Measurements from ENCODE around the gene ST6GALNAC6.
"Not testable (repeated sequence)": the region's sequence is repeated elsewhere in the genome, so short reads cannot be mapped to it uniquely, and the experiment has no call there.

Gene ST6GALNAC6

GRCh38 chr9:127853312-127854183 lies 45.9 kb downstream of the ST6GALNAC6 start:
- no peak for DNase-seq

GRCh38 chr9:127852829-127853228 lies 46.6 kb downstream of the ST6GALNAC6 start:
- no peak for DNase-seq

- DNase-seq, result no peak
Observed at GRCh38 chr9:127850286-127850830, 49.0 kb downstream of the ST6GALNAC6 start.

GRCh38 chr9:127848756-127849504 lies 50.5 kb downstream of the ST6GALNAC6 start:
- no peak for DNase-seq

GRCh38 chr9:127847833-127848755 lies 51.3 kb downstream of the ST6GALNAC6 start:
- DNase-seq, result no peak

- no peak for DNase-seq
Observed at GRCh38 chr9:127847178-127847510, 52.3 kb downstream of the ST6GALNAC6 start.

DNA sequence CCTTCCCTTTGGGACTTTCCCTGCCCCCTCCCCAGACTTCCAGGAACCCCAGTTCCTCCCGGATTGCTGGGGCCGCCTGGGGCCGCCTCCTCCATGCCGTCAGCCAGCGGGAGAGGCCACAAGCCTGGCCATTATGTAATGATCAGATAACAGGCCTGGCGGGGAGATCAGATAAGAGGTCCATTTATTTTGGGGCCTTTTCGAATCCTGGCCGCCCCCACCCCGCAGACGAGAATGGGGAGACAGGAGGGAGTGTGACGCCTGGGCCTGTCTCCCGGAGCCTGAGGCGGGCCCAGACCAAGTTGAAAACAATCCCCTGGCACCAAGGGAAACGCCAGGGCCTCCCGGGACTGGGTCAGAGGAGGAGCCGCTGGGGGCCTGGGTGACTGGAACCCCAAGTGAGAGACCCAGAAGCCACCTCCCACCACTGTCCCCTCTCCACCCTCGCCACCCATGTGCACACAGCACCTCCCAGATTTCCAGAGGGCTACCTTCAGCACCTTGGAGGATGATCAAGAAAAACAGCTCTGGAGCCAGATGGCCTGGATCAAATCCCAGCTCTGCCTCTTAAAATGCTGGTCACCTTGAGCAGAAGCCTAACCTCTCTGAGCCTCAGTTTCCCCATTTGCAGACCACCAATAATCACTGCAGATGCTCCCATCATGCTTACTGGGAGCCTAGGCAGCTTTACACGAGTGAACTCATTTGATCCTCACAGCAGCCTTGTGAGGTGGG lies 52.8 kb downstream of the ST6GALNAC6 start:
- DNase-seq, result no peak

- not testable (repeated sequence) for DNase-seq
Observed at GRCh38 chr9:127845619-127846018, 53.8 kb downstream of the ST6GALNAC6 start.

GRCh38 chr9:127844821-127845359 lies 54.5 kb downstream of the ST6GALNAC6 start:
- no peak for DNase-seq

DNA sequence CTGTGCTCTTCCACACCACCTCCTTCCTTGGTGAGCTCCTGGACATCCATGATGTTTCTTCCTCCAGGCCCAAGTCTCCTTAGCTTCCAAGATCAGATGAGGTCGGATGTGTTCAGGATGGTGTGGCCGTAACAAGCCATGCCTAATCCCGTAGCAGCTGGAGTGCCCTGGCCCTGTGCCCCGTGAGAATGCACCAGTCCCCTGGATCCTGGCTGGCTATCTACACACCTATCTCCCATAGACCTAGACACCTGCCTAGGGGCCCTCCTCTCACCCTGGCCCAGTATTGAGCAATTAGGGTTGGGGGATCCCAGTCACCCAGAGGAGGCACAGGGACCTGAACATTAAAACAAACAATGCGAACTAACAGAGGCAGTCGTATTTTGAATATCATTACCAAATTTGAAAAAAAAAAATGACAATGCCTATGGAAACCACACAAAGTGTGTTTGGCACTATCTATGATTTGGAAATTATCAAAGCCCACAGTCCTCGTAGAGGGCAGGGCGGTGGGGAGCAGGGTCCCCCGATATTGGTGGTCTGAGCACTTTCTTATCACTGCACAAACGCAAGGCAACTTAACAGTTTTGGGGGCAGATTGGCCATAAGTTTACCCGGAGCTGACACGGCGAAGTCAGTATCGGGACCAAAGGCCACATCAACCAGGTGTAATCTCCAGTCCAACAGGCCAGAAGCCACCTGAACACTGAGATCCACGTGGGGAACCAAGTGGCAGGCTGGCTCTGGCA lies 58.1 kb downstream of the ST6GALNAC6 start:
- no peak for DNase-seq

- no peak for DNase-seq
Observed at GRCh38 chr9:127838375-127839078, 60.9 kb downstream of the ST6GALNAC6 start.

GRCh38 chr9:127837346-127837745 lies 62.1 kb downstream of the ST6GALNAC6 start:
- DNase-seq, result no peak

GRCh38 chr9:127836561-127836960 lies 62.8 kb downstream of the ST6GALNAC6 start:
- DNase-seq, result not testable (repeated sequence)

GRCh38 chr9:127835991-127836516 lies 63.3 kb downstream of the ST6GALNAC6 start:
- no peak for DNase-seq
